ENCODE measurements around the gene ZNF331.
"Not testable (repeated sequence)": the region's sequence is repeated elsewhere in the genome, so short reads cannot be mapped to it uniquely, and the experiment has no call there.

The ZNF331 gene

DNA sequence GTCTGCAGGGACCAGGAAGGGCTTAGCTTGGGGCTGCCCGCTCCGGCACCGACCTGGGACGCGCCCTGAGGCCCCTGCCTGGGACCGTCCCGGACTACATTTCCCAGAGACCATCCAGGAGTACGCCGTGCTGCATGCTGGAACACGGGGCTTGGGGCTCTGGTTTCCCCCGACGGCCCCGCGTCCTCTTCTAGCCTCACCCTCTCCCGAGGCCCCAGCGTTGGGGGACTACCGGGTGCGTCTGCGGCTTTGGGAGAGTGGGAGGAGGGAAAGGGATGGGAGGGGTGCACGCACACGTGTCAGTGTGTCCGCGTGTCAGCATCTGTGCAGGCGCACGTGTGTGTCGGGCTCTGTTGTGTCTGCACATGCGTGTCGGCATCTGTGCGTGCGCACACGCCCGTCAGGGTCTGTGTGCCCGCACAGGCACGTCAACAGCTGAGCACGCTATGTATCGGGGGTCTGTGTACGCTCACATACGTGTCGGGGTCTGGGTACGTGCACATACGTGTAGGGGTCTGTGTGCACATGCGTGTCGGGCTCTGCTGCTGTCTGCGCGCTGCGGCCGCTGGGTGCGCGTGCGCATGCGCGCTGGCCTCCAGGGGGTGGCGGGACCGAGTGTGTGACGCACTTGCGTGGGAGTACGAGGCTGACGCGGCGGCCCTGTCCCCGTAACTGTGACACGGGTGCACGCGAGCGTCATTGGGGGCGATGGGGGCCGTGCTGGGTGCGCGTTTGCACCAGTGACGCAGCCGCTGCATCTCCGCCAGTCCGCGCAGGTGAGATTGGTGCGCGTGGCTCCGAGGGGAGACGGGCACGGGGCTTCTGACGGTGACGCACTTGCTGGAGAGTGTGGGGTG lies at the start of gene ZNF331:
Gene ZNF331 (plus strand): TSS at position 625 of the 857 bp plus-strand sequence. CDS start 31,232 bp downstream, outside the sequence.
- DNase-seq (ENCODE audit: low spot score) = peak; percentile 74

DNA sequence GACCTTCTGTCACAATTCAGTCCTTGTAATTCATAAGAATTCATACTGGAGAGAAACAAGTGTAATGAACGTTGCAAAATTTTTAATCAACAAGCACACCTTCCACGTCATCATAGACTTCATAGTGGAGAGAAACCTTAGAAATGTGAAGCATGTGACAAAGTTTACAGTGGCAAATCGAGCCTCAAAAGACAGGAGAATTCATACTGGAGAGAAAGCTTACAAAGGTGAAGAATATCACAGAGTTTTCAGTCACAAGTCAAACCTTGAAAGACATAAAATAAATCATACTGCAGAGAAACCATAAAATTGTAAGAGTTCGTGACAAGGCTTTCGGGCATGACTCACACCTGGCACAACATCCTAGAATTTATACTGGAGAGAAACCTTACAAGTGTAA lies 45.8 kb upstream of the ZNF331 start:
- no peak for DNase-seq (ENCODE audit: low spot score)

DNA sequence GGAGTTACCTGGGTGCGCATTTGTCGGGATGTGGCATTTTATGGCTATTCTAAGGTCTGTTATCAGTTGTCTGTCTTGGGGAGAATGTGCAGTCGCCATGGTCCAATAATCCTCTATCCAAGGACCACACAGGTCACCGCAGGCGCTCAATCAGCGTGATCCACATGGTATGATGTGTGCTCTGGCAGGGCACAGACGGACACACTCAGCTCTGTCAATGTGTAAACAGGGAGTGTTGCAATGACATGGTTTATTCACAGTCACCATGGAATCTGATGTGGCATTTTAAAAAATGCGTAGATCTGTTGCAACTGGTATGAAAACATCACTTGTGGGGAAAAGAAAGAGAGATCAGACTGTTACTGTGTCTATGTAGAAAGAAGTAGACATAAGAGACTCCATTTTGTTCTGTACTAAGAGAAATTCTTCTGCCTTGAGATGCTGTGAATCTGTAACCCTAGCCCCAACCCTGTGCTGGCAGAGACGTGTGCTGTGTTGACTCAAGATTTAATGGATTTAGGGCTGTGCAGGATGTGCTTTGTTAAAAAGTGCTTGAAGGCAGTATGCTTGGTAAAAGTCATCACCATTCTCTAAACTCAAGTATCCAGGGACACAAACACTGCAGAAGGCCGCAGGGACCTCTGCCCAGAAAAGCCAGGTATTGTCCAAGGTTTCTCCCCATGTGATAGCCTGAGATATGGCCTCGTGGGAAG lies 40.5 kb upstream of the ZNF331 start:
- not testable (repeated sequence) for DNase-seq (ENCODE audit: low spot score)

DNA sequence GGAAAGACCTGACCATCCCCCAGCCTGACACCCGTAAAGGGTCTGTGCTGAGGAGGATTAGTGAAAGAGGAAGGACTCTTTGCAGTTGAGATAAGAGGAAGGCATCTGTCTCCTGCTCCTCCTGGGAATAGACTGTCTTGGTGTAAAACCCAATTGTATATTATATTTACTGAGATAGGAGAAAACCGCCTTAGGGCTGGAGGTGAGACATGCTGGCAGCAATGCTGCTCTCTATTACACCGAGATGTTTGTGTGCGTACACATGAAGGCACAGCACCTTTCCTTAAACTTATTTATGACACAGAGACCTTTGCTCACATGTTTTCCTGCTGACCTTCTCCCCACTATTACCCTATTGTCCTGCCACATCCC lies 39.9 kb upstream of the ZNF331 start:
- not testable (repeated sequence) for DNase-seq (ENCODE audit: low spot score)

DNA sequence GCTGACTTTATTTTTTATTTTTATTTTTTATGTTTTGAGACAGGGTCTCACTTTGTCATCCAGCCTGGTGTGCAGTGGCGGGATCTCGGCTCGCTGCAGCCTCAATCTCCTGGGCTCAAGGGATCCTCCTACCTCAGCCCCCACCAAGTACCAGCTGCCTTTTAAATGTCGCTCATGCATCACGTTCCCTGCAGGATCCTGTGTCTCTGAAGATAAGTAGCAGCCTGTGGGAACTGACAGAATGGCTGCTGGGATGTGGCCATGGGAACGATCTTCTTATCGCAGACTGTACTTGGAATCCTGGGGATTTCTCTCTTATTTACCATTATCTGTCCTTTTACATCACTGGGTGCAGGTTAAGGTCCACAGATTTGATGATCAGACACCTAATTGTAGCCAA lies 34.8 kb upstream of the ZNF331 start:
- DNase-seq (ENCODE audit: low spot score) = peak; percentile 4

DNA sequence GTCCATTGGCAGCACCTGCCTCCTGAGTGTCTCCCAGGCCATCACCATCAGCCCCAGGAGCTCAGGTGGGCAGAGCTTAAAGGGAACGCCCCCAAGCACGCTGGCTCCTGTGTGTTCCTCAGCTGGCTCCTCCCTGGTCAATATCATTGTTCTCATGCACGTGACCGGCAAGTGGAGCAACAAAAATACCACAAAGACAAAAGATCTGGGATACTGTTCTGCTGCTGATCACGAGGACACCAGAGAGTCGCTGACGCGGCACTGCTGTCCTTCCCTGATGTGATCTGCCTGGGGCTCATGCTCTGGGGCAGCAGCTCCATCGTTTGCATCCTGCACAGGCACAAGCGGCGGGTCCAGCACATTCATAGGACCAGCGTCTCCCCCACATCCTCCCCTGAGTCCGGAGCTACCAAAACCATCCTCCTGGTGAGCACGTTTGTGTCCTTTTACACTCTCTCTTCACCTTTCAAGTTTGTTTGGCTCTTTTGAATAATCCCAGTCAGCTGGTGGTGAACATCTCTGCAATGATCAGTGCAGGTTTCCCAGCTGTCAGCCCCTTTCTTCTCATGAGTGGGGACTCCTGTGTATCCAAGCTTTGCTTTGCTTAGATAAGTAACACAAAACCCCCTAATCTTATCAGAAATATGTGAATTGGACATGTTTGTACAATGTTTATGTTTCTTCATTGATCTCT lies 34.1 kb upstream of the ZNF331 start:
- DNase-seq (ENCODE audit: low spot score) = peak; percentile 32

DNA sequence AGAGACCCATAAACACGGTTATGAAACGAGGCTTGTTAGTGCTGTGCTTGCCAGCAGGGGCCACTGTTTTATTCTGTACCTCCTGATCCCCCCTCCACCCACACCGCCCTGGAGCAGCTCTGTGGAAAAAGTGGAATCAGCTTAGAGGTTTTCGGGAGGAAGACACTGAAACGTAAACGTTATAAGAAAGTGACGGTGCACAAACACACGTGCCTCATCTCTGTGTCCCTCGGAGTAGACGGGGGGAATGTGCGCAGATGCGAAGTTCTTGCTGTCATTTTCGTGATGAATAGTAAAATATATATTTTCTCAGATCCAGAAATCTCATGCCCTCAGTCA lies 33.6 kb upstream of the ZNF331 start:
- peak; percentile 60 for DNase-seq (ENCODE audit: low spot score)

DNA sequence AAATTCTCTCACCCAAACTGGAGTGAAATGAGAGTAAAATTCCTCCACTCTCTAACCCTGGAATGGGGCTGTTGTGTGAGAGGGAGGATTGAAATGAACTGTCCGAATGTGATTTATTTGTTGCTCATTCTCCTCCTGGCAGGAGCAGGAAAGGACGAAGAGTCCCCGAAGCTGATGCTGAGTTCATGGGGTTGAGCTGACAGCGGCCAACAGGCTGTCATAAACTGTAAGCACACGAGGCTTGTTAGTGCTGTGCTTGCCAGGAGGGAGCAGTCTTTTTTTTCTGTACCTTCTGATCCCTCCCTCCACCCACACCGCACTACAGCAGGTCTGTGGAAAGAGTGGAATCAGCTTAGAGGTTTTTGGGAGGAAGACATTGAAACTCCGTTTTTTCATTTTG lies 33.1 kb upstream of the ZNF331 start:
- peak; percentile 36 for DNase-seq (ENCODE audit: low spot score)

DNA sequence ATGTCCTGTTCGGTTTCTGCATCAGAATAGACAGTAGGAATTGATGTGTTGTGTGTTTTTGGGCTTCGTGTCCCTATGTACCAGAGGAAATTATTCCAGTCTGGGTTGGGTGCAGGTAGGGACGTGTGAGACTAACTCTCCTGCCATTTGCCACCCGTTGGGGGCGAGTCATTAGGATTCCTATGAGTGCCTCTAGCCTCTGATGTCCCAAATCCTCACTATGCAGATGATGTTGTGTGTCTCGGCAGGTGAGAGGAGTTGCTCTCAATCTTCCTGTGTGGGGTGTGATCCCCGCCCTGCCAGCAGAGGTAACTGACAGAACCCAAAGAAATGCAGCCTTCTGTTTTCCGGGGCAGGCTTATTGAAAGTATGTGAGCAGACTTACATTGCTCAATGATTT lies 31.2 kb upstream of the ZNF331 start:
- DNase-seq (ENCODE audit: low spot score) = no peak

DNA sequence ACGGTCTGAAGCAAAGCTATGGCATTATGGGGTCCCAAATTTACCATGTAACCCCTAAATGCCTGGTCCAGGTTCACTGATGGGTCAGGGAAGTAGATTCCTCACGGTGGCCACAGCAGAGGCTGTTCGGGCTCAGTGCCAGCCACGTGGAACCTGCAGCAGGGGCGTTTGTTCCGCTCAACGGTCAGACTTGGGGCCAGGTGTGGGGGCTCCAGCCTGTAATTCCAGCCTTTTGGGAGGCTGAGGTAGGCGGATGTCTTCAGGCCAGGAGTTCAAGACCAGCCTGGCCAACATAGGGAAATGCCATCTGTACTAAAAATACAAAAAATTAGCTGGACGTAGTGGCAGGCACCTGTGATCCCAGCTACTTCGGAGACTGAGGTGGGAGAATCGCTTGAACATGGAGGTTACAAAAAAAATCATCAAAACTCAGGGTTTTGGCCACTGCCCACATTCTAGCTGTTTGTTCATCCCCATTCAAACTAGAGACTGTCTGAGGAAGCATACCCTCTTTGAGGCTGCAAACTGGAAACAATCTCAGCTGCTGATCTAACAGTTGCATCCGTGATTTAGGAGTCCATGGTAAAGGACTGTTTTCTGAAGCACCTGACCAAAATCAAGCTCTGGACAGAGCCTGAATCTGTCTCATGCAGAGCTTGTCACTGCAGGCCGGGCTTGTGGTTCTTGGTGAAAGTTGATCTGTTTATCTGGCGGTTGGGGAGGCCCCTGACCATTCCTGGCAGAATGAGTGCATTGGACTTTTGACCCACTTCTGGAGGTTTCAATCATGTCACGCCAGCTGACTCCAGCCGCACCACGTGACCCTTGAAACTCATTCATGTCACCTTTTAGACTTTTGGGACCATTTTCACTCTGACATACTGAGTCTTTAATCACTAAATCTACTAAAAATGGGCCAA lies 30.2 kb upstream of the ZNF331 start:
- DNase-seq (ENCODE audit: low spot score) = no peak

DNA sequence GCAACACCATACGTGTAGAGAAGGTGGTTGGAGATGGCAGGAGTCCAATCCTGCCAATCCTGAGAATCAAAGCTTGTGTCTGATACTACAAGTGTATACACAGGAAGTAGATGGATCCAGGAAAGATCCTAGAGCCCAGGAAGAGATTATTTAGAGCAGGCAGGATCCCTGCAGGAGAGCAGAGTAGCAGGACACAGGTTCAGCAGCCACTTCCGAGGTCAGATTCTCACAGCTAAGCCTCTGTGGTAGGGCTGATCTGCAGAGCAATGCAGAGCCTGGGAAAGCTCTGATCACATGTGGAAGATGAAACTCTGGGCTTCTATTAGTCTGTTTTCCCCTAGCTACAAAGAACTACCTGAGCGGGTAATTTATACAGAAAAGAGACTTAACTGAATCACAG lies 28.5 kb upstream of the ZNF331 start:
- no peak for DNase-seq (ENCODE audit: low spot score)

DNA sequence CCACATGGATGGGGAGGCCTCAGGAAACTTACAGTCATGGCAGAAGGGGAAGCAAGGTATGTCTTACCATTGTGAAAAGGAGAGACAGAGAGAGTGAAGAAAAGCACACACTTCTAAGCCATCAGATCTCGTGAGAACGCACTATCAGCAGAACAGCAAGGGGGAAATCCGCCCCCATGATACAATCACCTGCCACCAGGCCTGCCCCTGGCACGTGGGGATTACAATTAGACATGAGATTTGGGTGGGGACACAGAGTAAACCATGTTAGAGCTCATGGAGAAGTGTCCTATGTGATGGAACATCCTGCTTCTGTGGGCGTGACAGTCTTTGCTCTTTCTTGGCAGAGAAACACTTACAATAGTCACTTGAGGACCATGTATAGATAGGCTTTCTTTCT lies 28.1 kb upstream of the ZNF331 start:
- no peak for DNase-seq (ENCODE audit: low spot score)

DNA sequence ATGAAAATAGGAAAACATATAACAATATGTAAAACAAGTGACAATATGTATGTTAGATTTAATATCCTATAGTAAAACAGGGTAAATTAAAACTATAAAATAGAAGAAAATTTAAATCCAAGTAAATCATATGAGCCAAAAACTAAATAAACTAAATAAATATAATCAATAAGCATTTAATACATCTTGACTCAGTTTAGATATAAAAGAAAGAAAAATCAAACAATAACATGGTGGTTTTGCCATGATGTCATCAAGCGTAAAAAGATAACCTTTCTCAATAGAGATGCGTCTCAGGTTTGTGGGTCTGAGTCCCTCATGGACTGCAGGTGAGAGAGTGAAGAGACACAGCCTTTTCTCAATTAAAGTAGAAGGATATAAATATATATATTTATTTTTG lies 26.6 kb upstream of the ZNF331 start:
- no peak for DNase-seq (ENCODE audit: low spot score)

DNA sequence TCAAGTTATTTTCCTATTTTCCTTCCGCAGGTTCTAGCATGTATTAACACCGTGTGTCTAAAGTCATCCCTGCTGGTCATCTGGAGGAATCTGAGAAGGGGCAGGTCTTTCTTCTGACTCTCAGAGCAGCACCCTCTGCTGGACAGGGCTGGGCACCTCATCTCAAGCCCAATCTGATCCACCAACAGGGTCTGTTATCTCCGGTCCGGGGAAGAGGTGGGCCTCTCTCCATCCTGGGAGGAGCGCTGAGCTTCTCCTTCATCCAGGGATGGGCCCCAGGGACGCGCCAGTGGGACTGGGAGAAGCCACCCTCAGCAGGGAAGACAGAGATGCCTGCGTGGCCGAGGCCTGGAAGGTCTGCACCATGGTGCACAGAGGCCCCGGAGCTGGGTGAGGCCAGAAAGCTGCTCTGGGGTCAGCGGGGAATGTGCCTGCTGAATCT lies 26.0 kb upstream of the ZNF331 start:
- peak; percentile 44 for DNase-seq (ENCODE audit: low spot score)

DNA sequence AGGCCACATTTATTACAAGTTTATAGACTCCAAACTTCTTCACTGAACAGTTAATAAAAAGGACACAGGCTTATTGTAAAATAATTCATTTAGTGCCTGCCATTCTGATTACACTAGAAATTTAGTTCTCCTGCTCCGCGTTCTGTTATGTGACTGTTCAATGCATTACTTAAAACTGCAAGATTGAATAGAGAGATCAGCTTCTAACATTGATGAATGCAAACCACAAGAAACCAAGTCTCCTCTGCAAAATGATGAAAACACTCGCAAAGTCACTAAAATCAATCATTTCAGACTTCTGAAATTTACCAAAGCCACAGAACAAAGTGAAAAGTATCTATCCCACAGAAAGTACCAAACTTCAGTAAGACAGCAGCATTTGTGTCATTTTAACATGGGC lies 22.9 kb upstream of the ZNF331 start:
- DNase-seq (ENCODE audit: low spot score) = not testable (repeated sequence)

DNA sequence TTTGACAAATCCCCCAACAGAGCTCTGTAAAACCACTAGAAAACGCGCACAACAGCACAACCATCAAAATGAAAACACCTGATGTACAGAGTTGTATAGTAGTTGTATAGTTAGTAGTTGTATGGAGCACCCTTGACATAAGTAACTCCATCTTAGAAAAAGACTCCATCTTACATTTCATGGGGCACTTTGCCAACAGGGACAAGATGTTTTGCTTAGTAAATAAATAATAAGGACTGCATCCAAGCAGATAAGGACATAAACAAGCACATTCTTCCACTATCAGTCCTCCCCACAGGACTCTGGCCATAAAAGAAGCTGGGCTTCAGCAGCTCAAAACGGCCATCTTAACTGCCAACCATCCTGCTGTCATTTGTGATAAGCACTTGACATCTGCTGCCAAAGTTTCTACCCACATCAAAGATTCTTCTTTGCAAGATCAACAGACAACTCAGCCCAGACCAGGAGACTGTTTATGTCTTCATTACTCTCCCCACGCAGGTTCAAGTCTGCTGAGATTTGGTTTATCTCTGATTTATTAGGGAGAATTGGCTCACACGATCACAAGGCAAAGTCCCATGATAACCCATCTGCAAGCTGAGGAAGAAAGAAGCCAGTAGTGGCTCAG lies 20.7 kb upstream of the ZNF331 start:
- no peak for DNase-seq (ENCODE audit: low spot score)

DNA sequence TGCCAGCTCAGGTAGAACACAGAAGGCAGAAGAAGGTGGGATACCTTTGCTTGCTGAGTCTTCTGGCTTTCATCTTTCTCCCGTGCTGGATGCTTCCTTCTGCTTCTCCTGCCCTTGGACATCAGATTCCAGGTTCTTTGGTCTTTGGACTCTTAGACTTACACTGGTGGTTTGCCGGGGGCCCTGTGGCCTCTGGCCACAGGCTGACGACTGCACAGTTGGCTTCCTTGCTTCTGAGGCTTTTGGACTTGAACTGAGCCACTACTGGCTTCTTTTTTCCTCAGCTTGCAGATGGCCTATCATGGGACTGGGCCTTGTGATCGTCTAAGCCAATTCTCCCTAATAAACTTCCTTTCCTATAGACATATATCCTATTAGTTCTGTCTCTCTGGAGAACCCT lies 19.8 kb upstream of the ZNF331 start:
- DNase-seq (ENCODE audit: low spot score) = no peak

DNA sequence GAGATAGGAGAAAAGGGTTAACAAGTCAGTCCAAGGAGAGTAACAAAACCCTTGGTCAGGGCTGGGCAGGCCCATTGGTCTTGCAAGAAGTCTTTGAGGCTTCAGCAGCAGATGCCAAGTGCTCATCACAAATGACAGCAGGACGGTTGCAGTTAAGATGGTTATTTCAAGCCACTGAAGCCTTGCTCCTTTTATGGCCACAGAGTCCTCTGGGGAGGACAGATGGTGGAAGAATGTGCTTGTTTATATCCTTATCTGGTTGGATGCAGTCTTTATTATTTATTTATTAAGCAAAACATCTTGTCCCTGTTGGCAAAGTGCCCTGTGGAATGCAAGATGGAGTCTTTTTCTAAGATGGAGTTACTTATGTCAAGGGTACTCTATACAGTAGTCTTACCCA lies 19.2 kb upstream of the ZNF331 start:
- no peak for DNase-seq (ENCODE audit: low spot score)

DNA sequence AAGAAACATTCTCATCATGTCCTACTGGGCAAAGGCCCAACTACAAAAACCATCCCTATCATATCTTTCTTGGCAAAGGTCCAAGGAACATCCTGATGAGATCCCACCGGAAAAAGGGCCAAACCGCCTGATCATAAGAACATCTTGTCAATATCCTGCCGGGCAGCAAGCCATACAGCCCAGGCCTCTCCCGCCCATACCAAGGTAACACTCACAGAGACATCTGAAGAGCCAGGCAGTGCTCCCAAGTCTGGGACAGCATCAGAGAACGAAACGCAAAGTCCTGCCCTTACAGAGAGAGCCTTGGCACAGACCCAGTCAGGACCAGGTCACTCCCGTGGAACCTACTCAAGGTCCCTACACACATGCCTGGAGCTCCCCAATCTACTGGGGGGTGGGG lies 18.5 kb upstream of the ZNF331 start:
- DNase-seq (ENCODE audit: low spot score) = no peak

DNA sequence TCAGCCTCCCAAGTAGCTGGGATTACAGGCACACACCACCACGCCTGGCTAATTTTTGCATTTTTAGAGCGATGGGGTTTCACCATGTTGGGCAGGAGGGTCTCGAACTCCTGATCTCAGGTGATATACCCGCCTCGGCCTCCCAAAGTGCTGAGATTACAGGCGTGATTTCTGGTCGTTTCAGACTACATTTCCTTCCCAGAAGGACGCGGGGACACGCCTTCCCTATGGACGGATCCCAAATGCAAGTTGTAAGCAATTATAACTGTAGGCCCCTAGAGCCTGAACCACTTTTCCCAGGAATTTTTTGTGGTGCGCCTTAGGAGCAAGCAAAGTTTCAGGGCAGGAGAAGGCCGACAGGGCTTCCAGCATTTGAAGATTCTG lies 17.8 kb upstream of the ZNF331 start:
- no peak for DNase-seq (ENCODE audit: low spot score)

Measured in cerebellar cortex (tissue), 1 donor.